Stomach (tissue), 9 donors: Measurements from ENCODE around the gene ACR. TPM values are rescaled to one million over a fixed set of nuclear protein-coding genes. Genes with fewer than 3 reads are reported as not detected.

Experiments used
- DNase-seq, 2 donors: peaks; one replicate each; pipeline versions ENCODE4 v3.0.0 to v3.0.0-alpha.2; 2013 to 2019
- H3K27ac ChIP-seq, 5 donors: fragments of 200-600 bp in 4 of 5; sonication (generic) in 4 of 5; one replicate each; pipeline ENCODE4 v1.5.1; 2013 to 2019; ENCODE audit warnings: mild to moderate bottlenecking in 1 of 5, moderate library complexity in 1 of 5
- H3K27me3 ChIP-seq, 3 donors: fragments of 200-600 bp; sonication (generic); one replicate each; pipeline ENCODE4 v1.5.1; 2017 to 2019; ENCODE audit warnings: mixed run types in 1 of 3
- H3K36me3 ChIP-seq, 4 donors: fragments of 200-600 bp; sonication (generic); 1 replicate in 3 of 4; 2 replicates in 1 of 4; pipeline ENCODE4 v1.5.1; 2016 to 2019
- H3K4me1 ChIP-seq, 4 donors: fragments of 200-600 bp; sonication (generic); one replicate each; pipeline ENCODE4 v1.5.1; 2016 to 2019
- H3K4me3 ChIP-seq, 4 donors: fragments of 200-600 bp; sonication (generic) in 3 of 4; one replicate each; pipeline ENCODE4 v1.5.1; 2016 to 2019; ENCODE audit warnings: mild to moderate bottlenecking in 1 of 4
- H3K9me3 ChIP-seq, 4 donors: fragments of 200-600 bp; sonication (generic); one replicate each; pipeline ENCODE4 v1.5.1; 2016 to 2019
- CTCF ChIP-seq, 7 experiments: fragments of 450-650 bp in 4 of 7; fragments of 200-600 bp in 3 of 7; sonication (generic) in 3 of 7; IDR thresholded peaks; one replicate each; pipeline ENCODE4 v1.5.1; 2016 to 2019; ENCODE audit warnings: antibody characterized with exemption in 7 of 7, control low read depth in 2 of 7, mild to moderate bottlenecking in 1 of 7
- EP300 ChIP-seq: sonication (generic); formaldehyde crosslinking; IDR thresholded peaks from one replicate; pipeline ENCODE4 v1.6.1; 2017; ENCODE audit warnings: antibody characterized with exemption
- POLR2A ChIP-seq, 4 donors: fragments of 450-650 bp; IDR thresholded peaks; one replicate each; pipeline ENCODE4 v1.6.1; 2016; ENCODE audit warnings: antibody characterized with exemption in 4 of 4, control low read depth in 2 of 4, mild to moderate bottlenecking in 1 of 4, moderate library complexity in 1 of 4
- POLR2AphosphoS5 ChIP-seq, 3 donors: sonication (generic); formaldehyde crosslinking; IDR thresholded peaks; one replicate each; pipeline ENCODE4 v1.6.1; 2016; ENCODE audit warnings: antibody characterized with exemption in 3 of 3
- WGBS, 5 donors: extraction: QIAGEN DNeasy Blood & Tissue Kit in 3 of 5; methylation state at CpG; one replicate each; pipeline versions ENCODE4 v1.1.5 to v1.1.7; 2013 to 2018; 5-methylcytosine and 5-hydroxymethylcytosine counted together
- intact Hi-C: fragments of 100-400 bp; cut with DNase I; formaldehyde crosslinking; loops from one replicate; pipeline ENCODE4 v1.15.1; 2023; ENCODE audit warnings: low total_unique reads
- polyA plus RNA-seq, 3 donors: library from polyadenylated mRNA; stranded (reverse); fragments of 200-250 nt; gene quantifications; one replicate each; pipeline ENCODE4 v1.2.3, GENCODE V29; 2013
- total RNA-seq, 5 donors: library from RNA; depleted of rRNA; stranded (reverse); fragments of >200 nt; gene quantifications; one replicate each; pipeline versions ENCODE4 v1.1.0 to v1.2.3, GENCODE V29; 2014 to 2016
- donor health status: healthy with polysubstance abuse.
- donor health status: Bipolar disorder and iron deficiency.
- donor health status: healthy.

The ACR gene
- total and polyA plus RNA-seq, 8 donors = 0.19 to 0.37 (median 0.23) TPM; not detected in 5

- no peaks in the 10 kb centered on the region for H3K9me3 ChIP-seq
- peaks cover 0 to 32% (median 5%) of the 10 kb centered on the region in 4 donors for H3K36me3 ChIP-seq
- TF ChIP-seq EP300 (no peak), POLR2AphosphoS5 (IDR thresholded peaks at IDR 0.05) (no peak)
- no peak overlapping the region for H3K27ac ChIP-seq
- H3K4me1 ChIP-seq = peaks cover 0 to 11% (median 4%) of the 10 kb centered on the region in 4 donors
- peaks cover 14 to 45% (median 25%) of the 10 kb centered on the region in 3 donors for H3K27me3 ChIP-seq
- WGBS, 5 donors = 76 to 100% (median 89%) methylated on average over 6 to 32 of the region's 32 CpGs
- intact Hi-C loops = no loop called here
- DNase-seq = no peak
- no peak overlapping the region for H3K4me3 ChIP-seq
Observed at GRCh38 chr22:50721257-50721844, 16.7 kb upstream of the ACR start.

GRCh38 chr22:50722048-50722701 is 15.8 kb upstream of the ACR start:
- Histone ChIP-seq H3K27me3 (peaks cover 14 to 45% (median 25%) of the 10 kb centered on the region in 3 donors), H3K4me1 (peaks cover 0 to 11% (median 4%) of the 10 kb centered on the region in 4 donors), H3K27ac (no peak overlapping the region), H3K36me3 (peaks cover 0 to 27% (median 7%) of the 10 kb centered on the region in 4 donors), H3K4me3 (no peak overlapping the region), H3K9me3 (no peaks in the 10 kb centered on the region)
- intact Hi-C loops = no loop called here
- no peak for TF ChIP-seq POLR2AphosphoS5 (IDR thresholded peaks at IDR 0.05)
- TF ChIP-seq EP300 = no peak
- no peak for TF ChIP-seq POLR2A (IDR thresholded peaks at IDR 0.05)
- no peak for TF ChIP-seq CTCF (IDR thresholded peaks at IDR 0.05)
- WGBS, 5 donors = 91 to 96% (median 93%) methylated on average over 31 to 33 of the region's 33 CpGs
- DNase-seq = no peak

GRCh38 chr22:50722716-50723428 is 15.1 kb upstream of the ACR start:
- Histone ChIP-seq H3K27me3 (peaks cover 14 to 45% (median 25%) of the 10 kb centered on the region in 3 donors), H3K9me3 (no peaks in the 10 kb centered on the region), H3K36me3 (peaks cover 0 to 22% (median 7%) of the 10 kb centered on the region in 4 donors), H3K4me1 (peaks cover 0 to 11% (median 4%) of the 10 kb centered on the region in 4 donors), H3K27ac (no peak overlapping the region), H3K4me3 (no peak overlapping the region)
- intact Hi-C loops = no loop called here
- no peak for DNase-seq
- 88 to 92% (median 91%) methylated on average over 9 to 12 of the region's 12 CpGs for WGBS, 5 donors
- TF ChIP-seq EP300 (no peak), POLR2AphosphoS5 (IDR thresholded peaks at IDR 0.05) (no peak), CTCF (IDR thresholded peaks at IDR 0.05) (no peak), POLR2A (IDR thresholded peaks at IDR 0.05) (no peak)

- WGBS, 5 donors = 73 to 85% (median 82%) methylated on average over 7 of the region's 7 CpGs
- TF ChIP-seq POLR2A (IDR thresholded peaks at IDR 0.05) (no peak), POLR2AphosphoS5 (IDR thresholded peaks at IDR 0.05) (no peak), EP300 (no peak), CTCF (IDR thresholded peaks at IDR 0.05) (no peak)
- Histone ChIP-seq H3K9me3 (no peaks in the 10 kb centered on the region), H3K27ac (no peak overlapping the region), H3K36me3 (peaks cover 0 to 33% (median 7%) of the 10 kb centered on the region in 4 donors), H3K4me1 (peaks cover 0 to 11% (median 4%) of the 10 kb centered on the region in 4 donors), H3K4me3 (no peak overlapping the region), H3K27me3 (peaks cover 14 to 43% (median 25%) of the 10 kb centered on the region in 3 donors)
- no peak for DNase-seq
- intact Hi-C loops = no loop called here
Observed at GRCh38 chr22:50723991-50724390, 14.0 kb upstream of the ACR start.
